ENCODE measurements around the gene PTPN21. TPM values are rescaled to one million over a fixed set of nuclear protein-coding genes. Genes with fewer than 3 reads are reported as not detected.

PTPN21 gene
- total and polyA plus RNA-seq, 3 experiments from 2014 or later, result 0.28 to 0.53 TPM; not detected in 1

GRCh38 chr14:88551980-88552431, 2.8 kb downstream of the PTPN21 start:
- no peak overlapping the region for H3K27ac Mint-ChIP-seq
- Histone ChIP-seq H3K4me3 (ENCODE audit: low read length) (peak overlapping the region; percentile 50), H3K4me1 (ENCODE audit: insufficient read depth, low read length) (peaks cover 28% of the 10 kb centered on the region), H3K27me3 (ENCODE audit: insufficient read depth, low read length, poor library complexity, severe bottlenecking) (peaks cover 57% of the 10 kb centered on the region), H3K9me3 (ENCODE audit: low read length) (no peaks in the 10 kb centered on the region), H3K36me3 (ENCODE audit: insufficient read depth, low read length) (no peaks in the 10 kb centered on the region), H3K27ac (ENCODE audit: low read depth, low read length) (no peak overlapping the region)
- peaks cover 15 to 30% (median 30%) of the 10 kb centered on the region in 3 donors for H3K4me1 Mint-ChIP-seq
- DNase-seq, result no peak
- CTCF ChIA-PET, result no interaction called here
- peaks cover 52 to 59% of the 10 kb centered on the region in 2 donors for H3K27me3 Mint-ChIP-seq
- H3K9me3 Mint-ChIP-seq, result peaks cover 0 to 3% (median 0%) of the 10 kb centered on the region in 5 donors
- peak overlapping the region in 6 of 7 donors; percentile 41 to 87 (median 59) for H3K4me3 Mint-ChIP-seq
- POLR2A ChIA-PET, result no interaction called here
- no peaks in the 10 kb centered on the region for H3K36me3 Mint-ChIP-seq

- no peaks in the 10 kb centered on the region for H3K36me3 Mint-ChIP-seq
- Histone ChIP-seq H3K36me3 (ENCODE audit: insufficient read depth, low read length) (no peaks in the 10 kb centered on the region), H3K4me3 (ENCODE audit: low read length) (peak overlapping the region; percentile 50), H3K27me3 (ENCODE audit: insufficient read depth, low read length, poor library complexity, severe bottlenecking) (peaks cover 54% of the 10 kb centered on the region), H3K4me1 (ENCODE audit: insufficient read depth, low read length) (peaks cover 22% of the 10 kb centered on the region), H3K27ac (ENCODE audit: low read depth, low read length) (no peak overlapping the region), H3K9me3 (ENCODE audit: low read length) (no peaks in the 10 kb centered on the region)
- H3K4me3 Mint-ChIP-seq, result peak overlapping the region in 6 of 7 donors; percentile 41 to 87 (median 59)
- CTCF ChIA-PET, result no interaction called here
- peaks cover 48 to 52% of the 10 kb centered on the region in 2 donors for H3K27me3 Mint-ChIP-seq
- H3K9me3 Mint-ChIP-seq, result peaks cover 0 to 3% (median 0%) of the 10 kb centered on the region in 5 donors
- peaks cover 10 to 23% (median 23%) of the 10 kb centered on the region in 3 donors for H3K4me1 Mint-ChIP-seq
- POLR2A ChIA-PET, result no interaction called here
- no peak overlapping the region for H3K27ac Mint-ChIP-seq
- DNase-seq, result peak in 1 of 5 donors; percentile 13
Observed at GRCh38 chr14:88551094-88551870, 3.5 kb downstream of the PTPN21 start.

- Histone ChIP-seq H3K36me3 (ENCODE audit: insufficient read depth, low read length) (no peaks in the 10 kb centered on the region), H3K4me3 (ENCODE audit: low read length) (no peak overlapping the region), H3K4me1 (ENCODE audit: insufficient read depth, low read length) (peaks cover 18% of the 10 kb centered on the region), H3K27me3 (ENCODE audit: insufficient read depth, low read length, poor library complexity, severe bottlenecking) (peaks cover 42% of the 10 kb centered on the region), H3K9me3 (ENCODE audit: low read length) (no peaks in the 10 kb centered on the region), H3K27ac (ENCODE audit: low read depth, low read length) (no peak overlapping the region)
- no peak overlapping the region for H3K4me3 Mint-ChIP-seq
- peaks cover 41% of the 10 kb centered on the region in 2 donors for H3K27me3 Mint-ChIP-seq
- POLR2A ChIA-PET, result no interaction called here
- DNase-seq, result no peak
- CTCF ChIA-PET, result no interaction called here
- H3K36me3 Mint-ChIP-seq, result no peaks in the 10 kb centered on the region
- peaks cover 10 to 17% (median 17%) of the 10 kb centered on the region in 3 donors for H3K4me1 Mint-ChIP-seq
- peaks cover 0 to 4% (median 0%) of the 10 kb centered on the region in 5 donors for H3K9me3 Mint-ChIP-seq
- H3K27ac Mint-ChIP-seq, result no peak overlapping the region
Observed at GRCh38 chr14:88550078-88550477, 4.7 kb downstream of the PTPN21 start.

GRCh38 chr14:88547386-88547780, 7.4 kb downstream of the PTPN21 start:
- Mint-ChIP-seq H3K4me3 (no peak overlapping the region), H3K9me3 (peaks cover 0 to 2% (median 0%) of the 10 kb centered on the region in 5 donors), H3K27ac (no peak overlapping the region), H3K36me3 (no peaks in the 10 kb centered on the region), H3K4me1 (peaks cover 2 to 6% (median 6%) of the 10 kb centered on the region in 3 donors), H3K27me3 (peaks cover 19 to 22% of the 10 kb centered on the region in 2 donors)
- Histone ChIP-seq H3K27me3 (ENCODE audit: insufficient read depth, low read length, poor library complexity, severe bottlenecking) (peaks cover 21% of the 10 kb centered on the region), H3K4me1 (ENCODE audit: insufficient read depth, low read length) (peaks cover 7% of the 10 kb centered on the region), H3K27ac (ENCODE audit: low read depth, low read length) (no peak overlapping the region), H3K9me3 (ENCODE audit: low read length) (no peaks in the 10 kb centered on the region), H3K4me3 (ENCODE audit: low read length) (no peak overlapping the region), H3K36me3 (ENCODE audit: insufficient read depth, low read length) (no peaks in the 10 kb centered on the region)
- DNase-seq, result no peak
- CTCF ChIA-PET, result no interaction called here
- POLR2A ChIA-PET, result no interaction called here

GRCh38 chr14:88546621-88547385, 8.0 kb downstream of the PTPN21 start:
- no peaks in the 10 kb centered on the region for H3K36me3 Mint-ChIP-seq
- peaks cover under 1 to 2% (median 2%) of the 10 kb centered on the region in 3 donors for H3K4me1 Mint-ChIP-seq

GRCh38 chr14:88545256-88545655, 9.6 kb downstream of the PTPN21 start:
- Histone ChIP-seq H3K4me1 (ENCODE audit: insufficient read depth, low read length) (no peaks in the 10 kb centered on the region), H3K27me3 (ENCODE audit: insufficient read depth, low read length, poor library complexity, severe bottlenecking) (no peaks in the 10 kb centered on the region), H3K27ac (ENCODE audit: low read depth, low read length) (no peak overlapping the region), H3K4me3 (ENCODE audit: low read length) (no peak overlapping the region), H3K36me3 (ENCODE audit: insufficient read depth, low read length) (no peaks in the 10 kb centered on the region), H3K9me3 (ENCODE audit: low read length) (no peaks in the 10 kb centered on the region)
- ChIA-PET POLR2A (no interaction called here), CTCF (no interaction called here)
- Mint-ChIP-seq H3K4me1 (no peaks in the 10 kb centered on the region), H3K36me3 (no peaks in the 10 kb centered on the region), H3K9me3 (peaks cover 0 to 2% (median 0%) of the 10 kb centered on the region in 5 donors), H3K27ac (no peak overlapping the region), H3K4me3 (no peak overlapping the region), H3K27me3 (peaks cover 6 to 20% of the 10 kb centered on the region in 2 donors)
- DNase-seq, result no peak

More at GRCh38 chr14:88546621-88547385, 8.0 kb downstream of the PTPN21 start:
- Histone ChIP-seq H3K9me3 (ENCODE audit: low read length) (no peaks in the 10 kb centered on the region), H3K36me3 (ENCODE audit: insufficient read depth, low read length) (no peaks in the 10 kb centered on the region), H3K27me3 (ENCODE audit: insufficient read depth, low read length, poor library complexity, severe bottlenecking) (peaks cover 15% of the 10 kb centered on the region), H3K4me1 (ENCODE audit: insufficient read depth, low read length) (peaks cover 3% of the 10 kb centered on the region), H3K4me3 (ENCODE audit: low read length) (no peak overlapping the region), H3K27ac (ENCODE audit: low read depth, low read length) (no peak overlapping the region)
- H3K9me3 Mint-ChIP-seq, result peaks cover 0 to 2% (median 0%) of the 10 kb centered on the region in 5 donors
- H3K27me3 Mint-ChIP-seq, result peaks cover 16 to 17% of the 10 kb centered on the region in 2 donors
- no peak for DNase-seq
- no peak overlapping the region for H3K4me3 Mint-ChIP-seq
- CTCF ChIA-PET, result no interaction called here
- POLR2A ChIA-PET, result no interaction called here
- no peak overlapping the region for H3K27ac Mint-ChIP-seq

GRCh38 chr14:88542857-88543795, 11.7 kb downstream of the PTPN21 start:
- H3K4me1 Mint-ChIP-seq, result no peaks in the 10 kb centered on the region
- H3K36me3 Mint-ChIP-seq, result no peaks in the 10 kb centered on the region
- no peaks in the 10 kb centered on the region for H3K27me3 ChIP-seq (ENCODE audit: insufficient read depth, low read length, poor library complexity, severe bottlenecking)
- no peak overlapping the region for H3K27ac Mint-ChIP-seq
- H3K9me3 ChIP-seq (ENCODE audit: low read length), result no peaks in the 10 kb centered on the region
- H3K4me1 ChIP-seq (ENCODE audit: insufficient read depth, low read length), result no peaks in the 10 kb centered on the region
- no peak overlapping the region for H3K4me3 Mint-ChIP-seq
- peaks cover 0 to 2% (median 0%) of the 10 kb centered on the region in 5 donors for H3K9me3 Mint-ChIP-seq
- H3K27me3 Mint-ChIP-seq, result peaks cover 3 to 30% of the 10 kb centered on the region in 2 donors
- ChIA-PET CTCF (no interaction called here), POLR2A (no interaction called here)
- no peak for DNase-seq
- no peak overlapping the region for H3K4me3 ChIP-seq (ENCODE audit: low read length)
- H3K27ac ChIP-seq (ENCODE audit: low read depth, low read length), result no peak overlapping the region
- no peaks in the 10 kb centered on the region for H3K36me3 ChIP-seq (ENCODE audit: insufficient read depth, low read length)
